GM18519 (cell line): Measurements from ENCODE around the gene DUS2.
"Not testable (repeated sequence)": the region's sequence is repeated elsewhere in the genome, so short reads cannot be mapped to it uniquely, and the experiment has no call there.

Source experiments
- ATAC-seq: cut with Tn5 transposase; IDR thresholded peaks from one replicate; pipeline ENCODE4 v1.9.1; 2021; ENCODE audit warnings: mild to moderate bottlenecking, moderate library complexity; ENCODE audit not compliant: unreplicated experiment, low FRiP score

DUS2 gene

GRCh38 chr16:67998231-67998778 is 24.8 kb upstream of the DUS2 start:
- ATAC-seq: not testable (repeated sequence)

GRCh38 chr16:67998779-67999688 is 24.1 kb upstream of the DUS2 start, which contains the start of gene DPEP2:
Gene DPEP2 (minus strand): TSS chr16:67999484. CDS start chr16:67993212, 6,272 bp downstream.
- not testable (repeated sequence) for ATAC-seq

- ATAC-seq: no peak
Observed at GRCh38 chr16:67999985-68000384, 23.1 kb upstream of the DUS2 start.

GRCh38 chr16:68000450-68000849 is 22.6 kb upstream of the DUS2 start:
- ATAC-seq: no peak

GRCh38 chr16:68003031-68003430 is 20.1 kb upstream of the DUS2 start:
- no peak for ATAC-seq

- ATAC-seq: no peak
Observed at GRCh38 chr16:68005211-68005610, 17.9 kb upstream of the DUS2 start.

- ATAC-seq: no peak
Observed at GRCh38 chr16:68005786-68006286, 17.2 kb upstream of the DUS2 start.

- ATAC-seq: no peak
Observed at GRCh38 chr16:68009157-68009735, 13.8 kb upstream of the DUS2 start.

GRCh38 chr16:68009872-68010271 is 13.2 kb upstream of the DUS2 start:
- not testable (repeated sequence) for ATAC-seq

- no peak for ATAC-seq
Observed at GRCh38 chr16:68013440-68013839, 9.6 kb upstream of the DUS2 start.

- no peak for ATAC-seq
Observed at GRCh38 chr16:68015681-68016080, 7.4 kb upstream of the DUS2 start, which contains the start of gene DPEP2NB. Gene DPEP2NB (minus strand): TSS chr16:68015911. CDS start chr16:68015770, 141 bp downstream.

- ATAC-seq: no peak
Observed at GRCh38 chr16:68019167-68019680, 3.9 kb upstream of the DUS2 start.

GRCh38 chr16:68021490-68021889 is 1.6 kb upstream of the DUS2 start:
- no peak for ATAC-seq

GRCh38 chr16:68022278-68022727 is 781 bp upstream of the DUS2 start:
- ATAC-seq: peak; percentile 14

GRCh38 chr16:68028996-68029395 is 5.9 kb downstream of the DUS2 start:
- no peak for ATAC-seq

- ATAC-seq: not testable (repeated sequence)
Observed at GRCh38 chr16:68030108-68030507, 7.0 kb downstream of the DUS2 start.

- ATAC-seq: no peak
Observed at GRCh38 chr16:68031951-68032350, 8.9 kb downstream of the DUS2 start.

GRCh38 chr16:68033101-68033500 is 10.0 kb downstream of the DUS2 start:
- ATAC-seq: no peak

- ATAC-seq: no peak
Observed at GRCh38 chr16:68035227-68035626, 12.1 kb downstream of the DUS2 start.

GRCh38 chr16:68037841-68038597 is 14.9 kb downstream of the DUS2 start:
- ATAC-seq: no peak
